ENCODE data around the gene TRERF1.

GRCh38 chr6:42460883-42461282 is 9.2 kb upstream of the TRERF1 start:
- TF ChIP-seq ZFHX2 (tag by site-specific recombination; conservative IDR thresholded peaks at IDR 0.05) (no peak), ZNF416 (tag by site-specific recombination; IDR thresholded peaks at IDR 0.05) (no peak), TCF7L2 (IDR thresholded peaks at IDR 0.05; ENCODE audit: borderline replicate concordance, low read depth, low read length) (no peak), CTCF (tag by site-specific recombination; IDR thresholded peaks at IDR 0.05) (no peak), KLF10 (tag by site-specific recombination; IDR thresholded peaks at IDR 0.05) (no peak), ZNF76 (tag by site-specific recombination; IDR thresholded peaks at IDR 0.05; ENCODE audit: borderline replicate concordance, low read depth) (no peak), ZNF175 (tag by site-specific recombination; IDR thresholded peaks at IDR 0.05) (no peak), KLF16 (tag by site-specific recombination; IDR thresholded peaks at IDR 0.05) (no peak)
